ENCODE measurements around the gene ARHGAP44. TPM values are rescaled to one million over a fixed set of nuclear protein-coding genes. Genes with fewer than 3 reads are reported as not detected.

The ARHGAP44 gene
- total RNA-seq, 1 donor from 2014 or later = 39.0 TPM

DNA sequence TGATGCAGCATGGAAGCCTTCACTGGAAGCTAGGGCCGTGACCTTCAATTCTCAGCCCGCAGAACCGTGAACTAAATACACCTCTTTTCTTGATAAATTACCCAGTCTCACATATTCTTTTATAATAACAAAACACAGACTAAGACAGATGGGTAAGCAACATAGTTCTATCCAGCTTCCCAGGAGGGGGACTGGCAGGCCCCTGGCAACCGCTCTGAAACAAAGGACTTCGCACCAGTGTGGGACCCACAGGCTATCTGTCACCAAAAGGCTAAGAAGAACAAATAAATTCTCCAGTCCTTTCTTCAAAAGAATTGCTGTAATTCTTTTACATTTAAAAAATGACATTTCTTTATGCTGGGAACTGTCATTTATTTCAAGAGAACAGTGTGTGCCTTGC lies 209.6 kb downstream of the ARHGAP44 start:
- intact Hi-C loops (cut with DNase I) = no loop called here
- ATAC-seq (no peak), DNase-seq (no peak)
- TF ChIP-seq, protein P1, sequence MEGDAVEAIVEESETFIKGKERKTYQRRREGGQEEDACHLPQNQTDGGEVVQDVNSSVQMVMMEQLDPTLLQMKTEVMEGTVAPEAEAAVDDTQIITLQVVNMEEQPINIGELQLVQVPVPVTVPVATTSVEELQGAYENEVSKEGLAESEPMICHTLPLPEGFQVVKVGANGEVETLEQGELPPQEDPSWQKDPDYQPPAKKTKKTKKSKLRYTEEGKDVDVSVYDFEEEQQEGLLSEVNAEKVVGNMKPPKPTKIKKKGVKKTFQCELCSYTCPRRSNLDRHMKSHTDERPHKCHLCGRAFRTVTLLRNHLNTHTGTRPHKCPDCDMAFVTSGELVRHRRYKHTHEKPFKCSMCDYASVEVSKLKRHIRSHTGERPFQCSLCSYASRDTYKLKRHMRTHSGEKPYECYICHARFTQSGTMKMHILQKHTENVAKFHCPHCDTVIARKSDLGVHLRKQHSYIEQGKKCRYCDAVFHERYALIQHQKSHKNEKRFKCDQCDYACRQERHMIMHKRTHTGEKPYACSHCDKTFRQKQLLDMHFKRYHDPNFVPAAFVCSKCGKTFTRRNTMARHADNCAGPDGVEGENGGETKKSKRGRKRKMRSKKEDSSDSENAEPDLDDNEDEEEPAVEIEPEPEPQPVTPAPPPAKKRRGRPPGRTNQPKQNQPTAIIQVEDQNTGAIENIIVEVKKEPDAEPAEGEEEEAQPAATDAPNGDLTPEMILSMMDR (IDR thresholded peaks at IDR 0.05) = no peak
- no peaks in the 10 kb centered on the region for H3K4me1 ChIP-seq
- H3K4me3 ChIP-seq = no peak overlapping the region
- H3K36me3 ChIP-seq = peaks cover 99% of the 10 kb centered on the region
- H3K27me3 ChIP-seq (ENCODE audit: low read depth) = no peaks in the 10 kb centered on the region
- no peaks in the 10 kb centered on the region for H3K9me3 ChIP-seq
- H3K27ac ChIP-seq = no peak overlapping the region

DNA sequence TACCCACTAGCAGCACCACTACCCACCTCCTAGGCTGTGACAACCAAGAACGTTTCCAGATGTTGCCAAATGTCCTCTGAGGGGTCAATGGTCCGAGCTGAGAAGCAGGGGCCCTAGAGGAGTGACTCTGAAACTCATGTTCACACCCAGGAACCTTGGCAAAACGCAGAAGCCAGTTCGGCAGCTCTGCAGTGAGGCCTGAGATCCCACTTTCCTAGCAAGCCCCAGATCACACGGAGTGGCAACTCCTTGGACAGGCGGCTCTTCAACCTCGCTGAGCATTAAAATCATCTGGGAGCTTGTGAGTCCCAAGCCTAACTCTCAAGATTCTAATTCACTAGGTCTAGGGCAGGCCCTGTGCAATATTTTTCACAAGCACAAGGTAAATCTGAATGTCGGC lies 211.3 kb downstream of the ARHGAP44 start:
- no peaks in the 10 kb centered on the region for H3K27me3 ChIP-seq (ENCODE audit: low read depth)
- no peaks in the 10 kb centered on the region for H3K4me1 ChIP-seq
- no peaks in the 10 kb centered on the region for H3K9me3 ChIP-seq
- DNase-seq (no peak), ATAC-seq (no peak)
- peaks cover 99% of the 10 kb centered on the region for H3K36me3 ChIP-seq
- no peak overlapping the region for H3K4me3 ChIP-seq
- H3K27ac ChIP-seq = no peak overlapping the region
- TF ChIP-seq, protein P1 (IDR thresholded peaks at IDR 0.05) = no peak
- intact Hi-C loops (cut with DNase I) = no loop called here

DNA sequence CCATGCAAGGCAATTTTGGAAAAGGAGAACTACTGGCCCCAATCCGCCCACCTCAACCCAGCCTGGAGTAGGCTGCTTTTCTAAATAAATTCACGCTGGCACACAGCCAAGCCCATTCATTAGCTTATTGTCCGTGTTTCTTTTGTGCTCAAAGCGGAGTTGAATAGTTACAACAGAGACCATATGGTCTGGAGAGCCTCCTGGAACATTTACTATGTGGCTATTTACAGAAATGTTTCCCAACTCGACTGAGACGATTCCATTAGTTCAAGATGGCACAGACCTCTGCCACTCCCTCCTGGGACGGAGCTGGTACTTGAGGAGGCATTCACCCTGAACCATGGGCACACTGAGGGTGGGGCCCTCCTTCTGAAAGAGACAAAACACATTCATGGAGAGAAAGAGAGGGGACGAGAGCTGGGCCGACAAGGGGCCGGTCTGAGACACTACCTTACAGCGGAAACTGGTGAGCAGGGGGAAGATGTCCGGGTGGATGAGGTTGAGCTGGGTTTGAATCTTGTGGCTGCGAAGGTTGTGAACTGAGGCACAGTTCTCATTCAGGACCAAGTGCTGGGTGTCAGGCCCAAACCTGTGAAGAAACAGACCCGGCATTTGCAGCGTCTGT lies 212.8 kb downstream of the ARHGAP44 start:
- TF ChIP-seq, protein P1 (IDR thresholded peaks at IDR 0.05) = no peak
- Histone ChIP-seq H3K27ac (no peak overlapping the region), H3K36me3 (peaks cover 99% of the 10 kb centered on the region), H3K27me3 (ENCODE audit: low read depth) (no peaks in the 10 kb centered on the region), H3K4me1 (no peaks in the 10 kb centered on the region), H3K9me3 (no peaks in the 10 kb centered on the region), H3K4me3 (no peak overlapping the region)
- DNase-seq = no peak
- no peak for ATAC-seq
- intact Hi-C loops (cut with DNase I) = no loop called here

DNA sequence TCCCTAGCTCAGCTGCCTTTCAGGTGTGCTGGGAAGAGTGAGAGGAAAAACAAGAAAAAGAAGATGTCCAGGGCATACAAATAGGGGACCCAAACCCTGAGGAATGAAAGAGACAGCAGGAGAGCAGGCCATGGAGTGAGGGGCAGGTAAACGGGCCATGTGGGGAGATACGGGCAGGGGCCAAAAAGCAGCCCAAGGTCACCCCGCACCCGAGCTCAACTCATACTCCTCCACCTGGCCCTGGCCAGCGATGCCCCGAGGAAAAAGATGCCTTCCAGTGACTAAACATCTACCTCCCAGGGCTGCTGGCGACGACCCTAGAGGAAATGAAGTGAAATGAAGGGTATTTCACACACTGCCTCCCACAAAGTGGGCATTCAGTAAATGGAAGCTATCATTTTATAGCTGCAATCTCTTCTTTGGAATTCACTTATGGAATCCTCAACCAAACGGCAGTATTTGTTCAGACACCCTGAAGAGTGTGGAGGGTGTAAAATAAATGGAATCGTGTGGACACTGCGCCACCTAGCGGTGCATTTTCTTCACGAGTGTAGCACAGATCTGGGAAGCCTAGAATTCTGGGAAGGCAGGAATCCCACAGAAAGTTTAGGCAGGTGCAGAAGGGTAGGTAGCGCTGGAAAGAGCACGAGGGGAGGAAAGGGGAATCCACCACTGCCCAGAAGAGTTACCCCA lies 213.6 kb downstream of the ARHGAP44 start:
- Histone ChIP-seq H3K36me3 (peaks cover 99% of the 10 kb centered on the region), H3K27ac (no peak overlapping the region), H3K9me3 (no peaks in the 10 kb centered on the region), H3K4me3 (no peak overlapping the region), H3K4me1 (no peaks in the 10 kb centered on the region), H3K27me3 (ENCODE audit: low read depth) (no peaks in the 10 kb centered on the region)
- peak; percentile 83 to 85 for ATAC-seq
- peak; percentile 76 for DNase-seq
- TF ChIP-seq, protein P1 (IDR thresholded peaks at IDR 0.05) = peak; percentile 84
- intact Hi-C loops (cut with DNase I) = no loop called here

DNA sequence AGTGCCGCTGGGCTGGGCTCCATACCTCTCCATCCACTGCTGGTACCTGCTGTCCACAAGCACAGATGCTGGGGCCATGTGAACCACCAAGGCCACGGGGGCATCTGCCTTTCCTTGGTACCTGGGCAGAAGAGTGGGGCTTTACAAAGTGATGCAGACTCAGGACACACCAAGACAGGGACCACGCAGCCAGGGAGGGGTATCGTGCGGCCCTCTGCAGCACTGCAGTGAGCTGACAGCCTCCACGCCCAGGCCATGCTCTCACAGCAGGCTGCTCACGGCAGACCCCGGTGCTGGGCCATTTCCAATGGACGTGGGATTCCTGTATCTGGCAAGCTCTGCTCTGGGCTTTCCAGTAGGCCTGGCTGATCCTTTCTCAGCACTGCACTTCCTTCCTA lies 214.2 kb downstream of the ARHGAP44 start:
- TF ChIP-seq, protein P1 (IDR thresholded peaks at IDR 0.05) = peak; percentile 29
- H3K36me3 ChIP-seq = peaks cover 99% of the 10 kb centered on the region
- no peaks in the 10 kb centered on the region for H3K4me1 ChIP-seq
- no peaks in the 10 kb centered on the region for H3K27me3 ChIP-seq (ENCODE audit: low read depth)
- peak; percentile 13 to 18 for ATAC-seq
- no peak overlapping the region for H3K27ac ChIP-seq
- H3K9me3 ChIP-seq = no peaks in the 10 kb centered on the region
- intact Hi-C loops (cut with DNase I) = no loop called here
- DNase-seq = no peak
- H3K4me3 ChIP-seq = no peak overlapping the region

All from lower lobe of right lung (tissue), 2 donors.